Measurements from ENCODE around the gene ROBO2. TPM values are rescaled to one million over a fixed set of nuclear protein-coding genes. Genes with fewer than 3 reads are reported as not detected.

The ROBO2 gene
- total RNA-seq, 2 donors from 2014 or later, result 9.8 to 9.9 TPM

DNA sequence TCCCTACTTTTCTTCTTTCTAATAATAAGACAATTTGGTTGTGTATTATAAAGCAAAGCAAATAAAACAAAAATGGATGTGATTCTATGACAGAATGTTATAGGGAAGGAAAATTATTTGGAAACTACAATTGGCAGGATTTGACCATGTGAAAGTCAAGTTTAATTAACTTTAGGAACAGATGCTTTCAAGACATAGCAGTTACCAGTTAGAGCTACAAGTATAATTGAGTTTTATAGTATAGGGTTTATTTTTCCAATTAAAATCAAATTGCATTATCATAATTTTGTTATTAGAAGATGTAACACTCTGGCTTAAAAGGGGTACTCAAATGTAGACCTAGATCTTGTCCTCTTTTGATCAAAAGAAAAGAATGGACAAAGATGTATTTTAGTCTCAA, 110.9 kb downstream of the ROBO2 start:
- no peak for DNase-seq (ENCODE audit: low spot score)
- TF ChIP-seq, protein P1, sequence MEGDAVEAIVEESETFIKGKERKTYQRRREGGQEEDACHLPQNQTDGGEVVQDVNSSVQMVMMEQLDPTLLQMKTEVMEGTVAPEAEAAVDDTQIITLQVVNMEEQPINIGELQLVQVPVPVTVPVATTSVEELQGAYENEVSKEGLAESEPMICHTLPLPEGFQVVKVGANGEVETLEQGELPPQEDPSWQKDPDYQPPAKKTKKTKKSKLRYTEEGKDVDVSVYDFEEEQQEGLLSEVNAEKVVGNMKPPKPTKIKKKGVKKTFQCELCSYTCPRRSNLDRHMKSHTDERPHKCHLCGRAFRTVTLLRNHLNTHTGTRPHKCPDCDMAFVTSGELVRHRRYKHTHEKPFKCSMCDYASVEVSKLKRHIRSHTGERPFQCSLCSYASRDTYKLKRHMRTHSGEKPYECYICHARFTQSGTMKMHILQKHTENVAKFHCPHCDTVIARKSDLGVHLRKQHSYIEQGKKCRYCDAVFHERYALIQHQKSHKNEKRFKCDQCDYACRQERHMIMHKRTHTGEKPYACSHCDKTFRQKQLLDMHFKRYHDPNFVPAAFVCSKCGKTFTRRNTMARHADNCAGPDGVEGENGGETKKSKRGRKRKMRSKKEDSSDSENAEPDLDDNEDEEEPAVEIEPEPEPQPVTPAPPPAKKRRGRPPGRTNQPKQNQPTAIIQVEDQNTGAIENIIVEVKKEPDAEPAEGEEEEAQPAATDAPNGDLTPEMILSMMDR (IDR thresholded peaks at IDR 0.05), result no peak
- Histone ChIP-seq H3K27ac (no peak overlapping the region), H3K27me3 (replicated peaks; ENCODE audit: insufficient read depth) (no peaks in the 10 kb centered on the region), H3K9me3 (no peaks in the 10 kb centered on the region), H3K4me1 (ENCODE audit: control insufficient read depth in 1 of 2, low read depth in 2 of 2) (no peaks in the 10 kb centered on the region), H3K36me3 (no peaks in the 10 kb centered on the region), H3K4me3 (no peak overlapping the region)
- ATAC-seq (ENCODE audit: insufficient number of reproducible peaks, low FRiP score, low read depth), result no peak

DNA sequence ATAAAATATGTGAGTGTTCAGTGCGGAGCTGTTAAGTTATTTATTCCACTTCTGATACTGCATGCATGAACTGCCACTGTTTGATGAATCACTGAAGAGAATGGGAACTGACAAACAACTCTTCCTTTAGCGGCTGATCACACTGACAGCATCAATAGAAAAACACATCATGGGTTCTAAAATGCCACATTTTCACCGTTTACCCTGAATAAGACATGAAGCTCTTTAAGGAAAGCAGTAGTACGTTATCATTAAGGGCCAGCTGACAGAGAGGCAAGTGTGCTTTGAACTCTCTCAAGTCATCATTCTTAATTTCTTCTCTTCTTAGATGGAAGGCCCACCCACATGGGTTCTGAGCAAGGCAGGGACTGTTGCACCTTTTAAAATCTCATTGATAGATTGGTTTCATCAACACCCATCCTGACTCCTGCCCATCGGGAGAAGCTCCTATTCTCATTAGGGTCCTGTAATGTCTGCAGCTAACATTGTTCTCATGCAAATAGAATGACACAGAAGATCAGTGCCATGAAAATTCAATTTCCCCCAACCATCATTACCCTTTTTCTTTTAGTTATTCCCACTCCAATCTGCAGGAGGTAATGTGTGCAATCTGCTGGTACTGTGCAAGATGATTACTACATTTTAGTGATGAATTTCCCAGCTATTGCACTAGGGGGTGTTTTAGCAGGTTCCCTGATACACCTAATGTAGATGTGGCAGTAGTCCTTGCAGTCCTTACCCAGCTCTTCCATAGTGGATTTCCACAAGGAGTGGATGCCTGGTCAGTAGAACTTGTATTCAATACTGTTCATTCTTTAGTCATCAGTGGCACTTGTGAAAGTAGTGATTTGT, 119.1 kb downstream of the ROBO2 start:
- DNase-seq (ENCODE audit: low spot score), result no peak
- no peaks in the 10 kb centered on the region for H3K36me3 ChIP-seq
- TF ChIP-seq, protein P1 (IDR thresholded peaks at IDR 0.05), result no peak
- ATAC-seq (ENCODE audit: insufficient number of reproducible peaks, low FRiP score, low read depth), result no peak
- no peak overlapping the region for H3K27ac ChIP-seq
- no peaks in the 10 kb centered on the region for H3K27me3 ChIP-seq (replicated peaks; ENCODE audit: insufficient read depth)
- H3K9me3 ChIP-seq, result no peaks in the 10 kb centered on the region
- H3K4me3 ChIP-seq, result no peak overlapping the region
- H3K4me1 ChIP-seq (ENCODE audit: control insufficient read depth in 1 of 2, low read depth in 2 of 2), result no peaks in the 10 kb centered on the region

DNA sequence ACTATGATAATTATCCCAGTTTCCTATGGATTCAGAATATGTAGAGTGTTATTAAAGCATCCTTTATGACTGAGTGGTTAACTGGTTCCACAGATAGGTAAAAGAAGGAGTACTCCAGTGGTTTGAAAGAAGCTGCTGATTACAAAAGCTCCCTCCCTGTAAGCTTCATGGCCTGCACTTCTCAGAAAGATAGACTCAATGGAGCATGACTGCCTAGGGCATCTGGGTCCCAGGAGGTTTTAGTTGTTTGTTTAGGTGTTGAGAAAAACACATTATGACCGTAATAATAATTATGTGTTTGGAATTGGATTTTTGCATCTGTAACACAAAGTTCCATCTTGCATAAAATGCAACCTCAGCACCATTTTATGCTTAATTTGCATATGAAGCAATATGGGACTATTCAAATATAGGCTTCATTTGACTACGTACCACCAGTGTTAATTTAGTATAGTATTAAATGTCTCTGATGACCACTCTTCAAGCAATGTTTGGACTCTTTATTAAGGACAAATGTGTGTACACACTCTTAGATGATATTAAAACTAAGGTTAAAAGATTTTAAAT, 121.1 kb downstream of the ROBO2 start:
- TF ChIP-seq, protein P1 (IDR thresholded peaks at IDR 0.05), result no peak
- H3K4me3 ChIP-seq, result no peak overlapping the region
- H3K9me3 ChIP-seq, result no peaks in the 10 kb centered on the region
- H3K36me3 ChIP-seq, result no peaks in the 10 kb centered on the region
- H3K27me3 ChIP-seq (replicated peaks; ENCODE audit: insufficient read depth), result no peaks in the 10 kb centered on the region
- DNase-seq (ENCODE audit: low spot score), result no peak
- H3K27ac ChIP-seq, result no peak overlapping the region
- ATAC-seq (ENCODE audit: insufficient number of reproducible peaks, low FRiP score, low read depth), result no peak
- no peaks in the 10 kb centered on the region for H3K4me1 ChIP-seq (ENCODE audit: control insufficient read depth in 1 of 2, low read depth in 2 of 2)

DNA sequence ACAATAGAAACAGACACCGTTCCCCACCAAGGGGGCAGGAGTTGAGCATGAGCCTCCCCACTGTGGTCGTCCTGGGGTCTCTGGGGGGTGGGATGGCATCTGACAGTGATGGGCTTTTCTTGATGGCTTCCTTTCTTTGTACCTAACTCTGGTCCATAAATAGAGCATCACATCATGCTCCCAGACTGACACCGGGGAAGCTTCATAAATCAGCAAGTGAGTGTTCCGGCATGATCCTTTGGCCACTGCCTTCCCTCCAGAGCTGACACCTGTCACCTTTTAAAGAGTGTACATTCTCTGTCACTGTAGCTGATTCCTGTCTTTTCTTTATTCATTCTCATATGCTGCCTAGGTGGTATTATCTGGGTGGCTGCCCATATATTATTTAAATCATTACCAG, 129.9 kb downstream of the ROBO2 start:
- TF ChIP-seq, protein P1 (IDR thresholded peaks at IDR 0.05), result no peak
- DNase-seq (ENCODE audit: low spot score) (no peak), ATAC-seq (ENCODE audit: insufficient number of reproducible peaks, low FRiP score, low read depth) (no peak)
- Histone ChIP-seq H3K27me3 (replicated peaks; ENCODE audit: insufficient read depth) (no peaks in the 10 kb centered on the region), H3K27ac (no peak overlapping the region), H3K4me1 (ENCODE audit: control insufficient read depth in 1 of 2, low read depth in 2 of 2) (no peaks in the 10 kb centered on the region), H3K9me3 (no peaks in the 10 kb centered on the region), H3K4me3 (no peak overlapping the region), H3K36me3 (no peaks in the 10 kb centered on the region)

DNA sequence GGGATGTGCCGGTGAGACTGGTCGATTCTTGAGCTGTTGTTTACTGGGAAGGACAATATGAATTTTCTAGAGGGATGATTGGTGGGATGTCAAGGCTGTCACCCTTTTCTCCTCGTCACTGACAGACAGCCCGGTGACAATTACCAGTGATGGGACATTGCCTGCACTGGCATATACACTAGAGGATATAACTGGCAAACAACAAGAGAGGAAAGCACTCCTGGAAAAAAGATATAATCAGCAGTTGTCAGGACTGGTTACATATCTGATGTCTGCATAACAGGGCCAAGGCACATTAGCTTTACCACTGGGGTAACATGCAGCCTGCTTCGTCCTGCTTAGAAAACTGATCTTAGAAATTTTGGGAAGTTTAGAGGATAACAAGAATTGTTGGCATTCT, 131.1 kb downstream of the ROBO2 start:
- no peak overlapping the region for H3K4me3 ChIP-seq
- H3K4me1 ChIP-seq (ENCODE audit: control insufficient read depth in 1 of 2, low read depth in 2 of 2), result no peaks in the 10 kb centered on the region
- no peak for DNase-seq (ENCODE audit: low spot score)
- TF ChIP-seq, protein P1 (IDR thresholded peaks at IDR 0.05), result no peak
- H3K27me3 ChIP-seq (replicated peaks; ENCODE audit: insufficient read depth), result no peaks in the 10 kb centered on the region
- H3K9me3 ChIP-seq, result no peaks in the 10 kb centered on the region
- ATAC-seq (ENCODE audit: insufficient number of reproducible peaks, low FRiP score, low read depth), result no peak
- H3K36me3 ChIP-seq, result no peaks in the 10 kb centered on the region
- no peak overlapping the region for H3K27ac ChIP-seq
